Measurements from ENCODE around the gene RPL38.

DNA sequence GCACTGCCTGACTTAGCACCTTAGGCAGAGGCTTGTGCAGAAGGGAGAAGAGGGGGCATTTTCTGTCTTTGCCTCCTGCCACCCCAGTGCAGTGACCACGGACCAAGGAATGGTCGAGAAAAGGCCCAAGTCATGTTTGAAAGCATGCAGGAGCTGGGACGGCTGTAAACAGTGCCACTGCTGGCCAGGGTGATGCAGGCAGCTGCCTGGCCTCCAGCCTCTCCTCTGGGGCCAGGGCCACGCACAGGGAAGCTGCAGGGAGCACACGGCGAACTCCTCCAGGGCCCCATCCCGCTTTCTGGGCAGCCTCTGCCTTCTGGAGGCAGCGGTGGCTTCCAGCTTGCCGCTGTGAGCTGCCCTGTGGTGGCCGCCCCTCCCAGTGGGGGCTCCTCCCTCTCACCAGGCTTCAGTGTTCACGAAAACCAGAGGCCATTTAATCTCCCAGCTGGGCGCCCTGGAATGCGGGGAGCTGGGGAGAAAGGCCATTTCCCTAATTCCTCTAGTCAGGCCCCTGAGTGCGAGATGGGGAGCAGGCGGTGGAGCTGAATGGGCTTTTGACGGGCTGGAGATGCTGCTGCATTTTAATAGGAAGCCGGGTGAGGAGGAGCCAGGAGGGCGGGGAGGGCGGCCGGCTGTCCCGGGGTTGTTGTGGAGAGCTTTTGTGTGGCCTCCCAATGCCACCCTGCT lies 41.8 kb downstream of the RPL38 start:
- TF ChIP-seq CTCF (IDR thresholded peaks at IDR 0.05; ENCODE audit: borderline replicate concordance, extremely low read depth, low read length, poor library complexity, severe bottlenecking) (no peak), EZH2 (IDR thresholded peaks at IDR 0.05; ENCODE audit: borderline replicate concordance, low read depth, low read length, severe bottlenecking) (no peak)
